Stimulated activated CD4-positive, alpha-beta T cell treated with anti-CD3 and anti-CD28 coated beads, Interleukin-12 subunit alpha, Interleukin-12 subunit beta, amount 100 ng/mL, for 4 hours (primary cell): ENCODE results near the gene AUTS2.

ENCODE experiments used
- DNase-seq: peaks from one replicate; pipeline ENCODE4 v3.0.0-alpha.2; 2020

AUTS2 gene

GRCh38 chr7:69826283-69826682, 228.0 kb downstream of the AUTS2 start:
- DNase-seq: no peak

GRCh38 chr7:69827140-69827539, 228.9 kb downstream of the AUTS2 start:
- no peak for DNase-seq

GRCh38 chr7:69827558-69827957, 229.3 kb downstream of the AUTS2 start:
- DNase-seq: no peak

GRCh38 chr7:69832356-69832755, 234.1 kb downstream of the AUTS2 start:
- no peak for DNase-seq

GRCh38 chr7:69833964-69834363, 235.7 kb downstream of the AUTS2 start:
- DNase-seq: no peak

GRCh38 chr7:69836702-69837101, 238.4 kb downstream of the AUTS2 start:
- DNase-seq: no peak

- no peak for DNase-seq
These were observed 239.3 kb downstream of the AUTS2 start for GRCh38 chr7:69837387-69838068.

GRCh38 chr7:69839782-69840181, 241.5 kb downstream of the AUTS2 start:
- DNase-seq: no peak

- DNase-seq: no peak
These were observed 242.0 kb downstream of the AUTS2 start for GRCh38 chr7:69840248-69840647.

GRCh38 chr7:69843653-69844052, 245.4 kb downstream of the AUTS2 start:
- DNase-seq: no peak

- DNase-seq: no peak
These were observed 246.1 kb downstream of the AUTS2 start for GRCh38 chr7:69844264-69844868.

GRCh38 chr7:69845721-69846495, 247.6 kb downstream of the AUTS2 start:
- DNase-seq: no peak

GRCh38 chr7:69847921-69848612, 249.8 kb downstream of the AUTS2 start:
- no peak for DNase-seq

- DNase-seq: no peak
These were observed 251.0 kb downstream of the AUTS2 start for GRCh38 chr7:69849268-69849667.

- DNase-seq: no peak
These were observed 258.7 kb downstream of the AUTS2 start for GRCh38 chr7:69857014-69857413.

GRCh38 chr7:69858471-69858870, 260.2 kb downstream of the AUTS2 start:
- no peak for DNase-seq

- no peak for DNase-seq
These were observed 261.1 kb downstream of the AUTS2 start for GRCh38 chr7:69859342-69859741.

GRCh38 chr7:69860486-69860885, 262.2 kb downstream of the AUTS2 start:
- no peak for DNase-seq

GRCh38 chr7:69860941-69861622, 262.8 kb downstream of the AUTS2 start:
- no peak for DNase-seq

GRCh38 chr7:69862413-69863064, 264.3 kb downstream of the AUTS2 start:
- DNase-seq: no peak

- DNase-seq: no peak
These were observed 266.0 kb downstream of the AUTS2 start for GRCh38 chr7:69864274-69864673.

GRCh38 chr7:69864822-69865221, 266.5 kb downstream of the AUTS2 start:
- no peak for DNase-seq
